Smooth muscle cell (in vitro differentiated cells): Measurements from ENCODE around the gene ARID1A. TPM values are rescaled to one million over a fixed set of nuclear protein-coding genes. Genes with fewer than 3 reads are reported as not detected.

Experiments
- DNase-seq: peaks from one replicate; lab custom pipeline; 2025; ENCODE audit not compliant: unreplicated experiment; lab: John Stamatoyannopoulos, UW
- H2AFZ ChIP-seq: fragments of 200-600 bp; sonication (generic); 2 replicates; pipeline ENCODE4 v1.6.0; 2016; ENCODE audit warnings: antibody characterized with exemption, low read depth, mild to moderate bottlenecking
- H3F3A ChIP-seq: fragments of 200-600 bp; sonication (generic); 2 replicates; pipeline ENCODE4 v1.6.0; 2017; ENCODE audit warnings: antibody characterized with exemption, low read depth
- H3K27ac ChIP-seq: fragments of 200-600 bp; sonication (generic); 2 replicates; pipeline ENCODE4 v1.5.1; 2016; ENCODE audit warnings: low read depth, mild to moderate bottlenecking
- H3K27me3 ChIP-seq: fragments of 200-600 bp; sonication (generic); 2 replicates; pipeline ENCODE4 v1.6.1; 2016; ENCODE audit warnings: low read depth, mild to moderate bottlenecking
- H3K36me3 ChIP-seq: fragments of 200-600 bp; sonication (generic); 2 replicates; pipeline ENCODE4 v1.5.1; 2016; ENCODE audit warnings: low read depth
- H3K4me1 ChIP-seq: fragments of 200-600 bp; sonication (generic); 2 replicates; pipeline ENCODE4 v1.5.1; 2016; ENCODE audit warnings: low read depth
- H3K4me2 ChIP-seq: fragments of 200-600 bp; sonication (generic); 2 replicates; pipeline ENCODE4 v1.6.0; 2016; ENCODE audit warnings: mild to moderate bottlenecking
- H3K4me3 ChIP-seq: fragments of 200-600 bp; sonication (generic); 2 replicates; pipeline ENCODE4 v1.5.1; 2016; ENCODE audit warnings: mild to moderate bottlenecking
- H3K79me2 ChIP-seq: fragments of 200-600 bp; sonication (generic); 2 replicates; pipeline ENCODE4 v1.6.0; 2016; ENCODE audit warnings: low read depth, mild to moderate bottlenecking
- H3K9ac ChIP-seq: fragments of 200-600 bp; sonication (generic); 2 replicates; pipeline ENCODE4 v1.6.0; 2016; ENCODE audit warnings: low read depth
- H3K9me3 ChIP-seq: fragments of 200-600 bp; sonication (generic); replicated peaks from 2 replicates; pipeline ENCODE4 v1.5.1; 2016; ENCODE audit warnings: low read depth
- H4K20me1 ChIP-seq: fragments of 200-600 bp; sonication (generic); 2 replicates; pipeline ENCODE4 v1.6.0; 2016; ENCODE audit warnings: low read depth
- CTCF ChIP-seq: fragments of 200-600 bp; sonication (generic); IDR thresholded peaks from 2 replicates; pipeline ENCODE4 v1.5.1; 2017; ENCODE audit warnings: borderline replicate concordance, mild to moderate bottlenecking, antibody characterized with exemption; ENCODE audit not compliant: insufficient read depth, poor library complexity, severe bottlenecking
- WGBS: methylation state at CpG from one replicate; pipeline ENCODE4 v1.1.7; 2016; ENCODE audit warnings: low lambda C conversion rate; 5-methylcytosine and 5-hydroxymethylcytosine counted together
- polyA plus RNA-seq: library from polyadenylated mRNA; unstranded; fragments of >200 nt; fragmentation: Nextera tagmentation; extraction: Ambion mirVana; gene quantifications from 2 replicates; pipeline ENCODE4 v1.2.1, GENCODE V29; 2016
- total RNA-seq: library from RNA; depleted of rRNA; stranded (reverse); fragments of >200 nt; gene quantifications from 2 replicates; pipeline ENCODE4 v1.2.3, GENCODE V29; 2014

Gene ARID1A
- total and polyA plus RNA-seq, 2 experiments from 2014 or later: 17.5 to 33.1 TPM

- Histone ChIP-seq H3K9ac (no peak overlapping the region), H3K4me3 (no peak overlapping the region), H4K20me1 (peaks cover 99% of the 10 kb centered on the region), H3K27ac (peak overlapping the region; percentile 92), H3K79me2 (peaks cover 80% of the 10 kb centered on the region), H3K36me3 (no peaks in the 10 kb centered on the region), H3K4me1 (peaks cover 9% of the 10 kb centered on the region), H3K9me3 (no peaks in the 10 kb centered on the region), H3K4me2 (peak overlapping the region; percentile 73), H2AFZ (no peak overlapping the region), H3K27me3 (no peaks in the 10 kb centered on the region), H3F3A (peaks cover 44% of the 10 kb centered on the region)
- TF ChIP-seq CTCF: no peak
- no peak for DNase-seq
- 53% methylated on average over 5 of the region's 5 CpGs for WGBS
These were observed 49.4 kb downstream of the ARID1A start for GRCh38 chr1:26745191-26745590.

- Histone ChIP-seq H3K27me3 (no peaks in the 10 kb centered on the region), H3K4me1 (peaks cover 9% of the 10 kb centered on the region), H4K20me1 (peaks cover 99% of the 10 kb centered on the region), H3K4me2 (no peak overlapping the region), H3K9ac (no peak overlapping the region), H3F3A (peaks cover 35% of the 10 kb centered on the region), H3K4me3 (no peak overlapping the region), H2AFZ (no peak overlapping the region), H3K36me3 (no peaks in the 10 kb centered on the region), H3K9me3 (no peaks in the 10 kb centered on the region), H3K27ac (no peak overlapping the region), H3K79me2 (peaks cover 80% of the 10 kb centered on the region)
- 96% methylated on average over 5 of the region's 5 CpGs for WGBS
- no peak for DNase-seq
- no peak for TF ChIP-seq CTCF
These were observed 51.2 kb downstream of the ARID1A start for GRCh38 chr1:26747048-26747447.

- WGBS: 88% methylated on average over 1 of the region's 1 CpG
- Histone ChIP-seq H3K27me3 (no peaks in the 10 kb centered on the region), H3K4me2 (no peak overlapping the region), H3K4me3 (no peak overlapping the region), H3K27ac (peak overlapping the region; percentile 13), H3K79me2 (peaks cover 82% of the 10 kb centered on the region), H3K9me3 (no peaks in the 10 kb centered on the region), H2AFZ (no peak overlapping the region), H3K36me3 (peaks cover 8% of the 10 kb centered on the region), H4K20me1 (peaks cover 99% of the 10 kb centered on the region), H3K4me1 (peaks cover 9% of the 10 kb centered on the region), H3K9ac (no peak overlapping the region), H3F3A (peaks cover 22% of the 10 kb centered on the region)
- DNase-seq: no peak
- TF ChIP-seq CTCF: no peak
These were observed 52.5 kb downstream of the ARID1A start for GRCh38 chr1:26748351-26748750.

- Histone ChIP-seq H3K27ac (no peak overlapping the region), H3K9me3 (no peaks in the 10 kb centered on the region), H3K4me1 (peaks cover 5% of the 10 kb centered on the region), H3K36me3 (peaks cover 13% of the 10 kb centered on the region), H4K20me1 (peaks cover 99% of the 10 kb centered on the region), H3K4me3 (no peak overlapping the region), H3F3A (peaks cover 17% of the 10 kb centered on the region), H3K9ac (no peak overlapping the region), H3K27me3 (no peaks in the 10 kb centered on the region), H3K4me2 (no peak overlapping the region), H3K79me2 (peaks cover 92% of the 10 kb centered on the region), H2AFZ (no peak overlapping the region)
- WGBS: 99% methylated on average over 5 of the region's 5 CpGs
- no peak for DNase-seq
- no peak for TF ChIP-seq CTCF
These were observed 53.6 kb downstream of the ARID1A start for GRCh38 chr1:26749458-26749857.
